ENCODE measurements around the gene KCNG4. TPM values are rescaled to one million over a fixed set of nuclear protein-coding genes. Genes with fewer than 3 reads are reported as not detected.

Gene KCNG4
- total and polyA plus RNA-seq, 2 experiments from 2014 or later, result 0.07 TPM; not detected in 1

GRCh38 chr16:84241778-84242177, 2.0 kb upstream of the KCNG4 start:
- TF ChIP-seq ZNF462 (CRISPR knock-in tag; IDR thresholded peaks at IDR 0.05) (no peak), ZNF114 (CRISPR knock-in tag; IDR thresholded peaks at IDR 0.05) (no peak), STAT1 (IDR thresholded peaks at IDR 0.05; ENCODE audit: unreplicated experiment) (no peak), EZH2 (IDR thresholded peaks at IDR 0.05; ENCODE audit: low read depth, unreplicated experiment) (no peak), CTCF (conservative IDR thresholded peaks at IDR 0.05; ENCODE audit: low read depth in 2 of 2) (no peak)
- Mint-ChIP-seq H3K9me3 (peaks cover 11% of the 10 kb centered on the region), H3K4me3 (no peak overlapping the region), H3K27me3 (ENCODE audit: insufficient read depth, low read depth, poor library complexity) (peaks cover 4% of the 10 kb centered on the region), H3K4me1 (no peaks in the 10 kb centered on the region), H3K36me3 (ENCODE audit: low read depth) (no peaks in the 10 kb centered on the region), H3K27ac (no peak overlapping the region)
- Histone ChIP-seq H3K9me2 (ENCODE audit: insufficient read depth) (0 out of 2 replicates have a peak, but pooled peaks cover 2% of the 10 kb centered on the region), H3K27ac (ENCODE audit: low read depth) (no peak overlapping the region), H3K4me1 (ENCODE audit: insufficient read depth) (no peaks in the 10 kb centered on the region), H3K4me3 (no peak overlapping the region), H3K27me3 (ENCODE audit: insufficient read depth) (no peaks in the 10 kb centered on the region), H3K4me2 (no peak overlapping the region), H3K36me3 (ENCODE audit: insufficient read depth) (no peaks in the 10 kb centered on the region), H3K79me2 (replicated peaks; ENCODE audit: insufficient read depth) (no peaks in the 10 kb centered on the region), H3F3A (replicated peaks; ENCODE audit: low read depth) (no peaks in the 10 kb centered on the region), H4K20me1 (replicated peaks; ENCODE audit: insufficient read depth) (no peaks in the 10 kb centered on the region), H2AFZ (no peak overlapping the region)
- ATAC-seq (no peak), DNase-seq (ENCODE audit: low spot score) (no peak)

All from GM23338 (cell line).